Measurements from ENCODE around the gene MARCHF9. TPM values are rescaled to one million over a fixed set of nuclear protein-coding genes. Genes with fewer than 3 reads are reported as not detected.

MARCHF9 gene
- total RNA-seq, 4 donors from 2014 or later, result 4.2 to 10.5 (median 5.2) TPM

- no peak for TF ChIP-seq CTCF (IDR thresholded peaks at IDR 0.05; ENCODE audit: low read depth)
Measured at GRCh38 chr12:57766464-57767304, 11.8 kb downstream of the MARCHF9 start, which contains the start of gene CYP27B1. Gene CYP27B1 (minus strand): TSS chr12:57767078. CDS start chr12:57767041, 37 bp downstream.

- TF ChIP-seq CTCF (IDR thresholded peaks at IDR 0.05; ENCODE audit: low read depth), result no peak
Measured at GRCh38 chr12:57767305-57767698, 12.4 kb downstream of the MARCHF9 start.

- no peak for TF ChIP-seq CTCF (IDR thresholded peaks at IDR 0.05; ENCODE audit: low read depth)
Measured at GRCh38 chr12:57767876-57768275, 13.0 kb downstream of the MARCHF9 start.

GRCh38 chr12:57769594-57769993 lies 14.7 kb downstream of the MARCHF9 start:
- no peak for TF ChIP-seq CTCF (IDR thresholded peaks at IDR 0.05; ENCODE audit: low read depth)

- no peak for TF ChIP-seq CTCF (IDR thresholded peaks at IDR 0.05; ENCODE audit: low read depth)
Measured at GRCh38 chr12:57770734-57771133, 15.8 kb downstream of the MARCHF9 start.

GRCh38 chr12:57771236-57771872 lies 16.5 kb downstream of the MARCHF9 start:
- TF ChIP-seq CTCF (IDR thresholded peaks at IDR 0.05; ENCODE audit: low read depth), result no peak

GRCh38 chr12:57771873-57772428 lies 17.0 kb downstream of the MARCHF9 start, which contains the start of gene METTL1:
Gene METTL1 (minus strand): TSS chr12:57772105. CDS start chr12:57772083, 22 bp downstream.
- TF ChIP-seq CTCF (IDR thresholded peaks at IDR 0.05; ENCODE audit: low read depth), result no peak

All from subcutaneous adipose tissue (tissue), 4 donors.